Endometrial microvascular endothelial cells (primary cell): ENCODE data around the gene NKIRAS2. TPM values are rescaled to one million over a fixed set of nuclear protein-coding genes. Genes with fewer than 3 reads are reported as not detected.

ENCODE experiments used
- in situ Hi-C: cut with HindIII; loops from 2 replicates; pipeline ENCODE4 v1.10.0; 2017; ENCODE audit warnings: low sequenced_read_pairs, low pct_unique_long_range_greater_than_20kb; ENCODE audit errors: inconsistent ontology term
- total RNA-seq: library from RNA; depleted of rRNA; stranded (reverse); fragments of >200 nt; gene quantifications from one replicate; pipeline ENCODE4 v1.2.3, GENCODE V29; 2015; ENCODE audit errors: inconsistent ontology term

Gene NKIRAS2
- 60.0 TPM for total RNA-seq

DNA sequence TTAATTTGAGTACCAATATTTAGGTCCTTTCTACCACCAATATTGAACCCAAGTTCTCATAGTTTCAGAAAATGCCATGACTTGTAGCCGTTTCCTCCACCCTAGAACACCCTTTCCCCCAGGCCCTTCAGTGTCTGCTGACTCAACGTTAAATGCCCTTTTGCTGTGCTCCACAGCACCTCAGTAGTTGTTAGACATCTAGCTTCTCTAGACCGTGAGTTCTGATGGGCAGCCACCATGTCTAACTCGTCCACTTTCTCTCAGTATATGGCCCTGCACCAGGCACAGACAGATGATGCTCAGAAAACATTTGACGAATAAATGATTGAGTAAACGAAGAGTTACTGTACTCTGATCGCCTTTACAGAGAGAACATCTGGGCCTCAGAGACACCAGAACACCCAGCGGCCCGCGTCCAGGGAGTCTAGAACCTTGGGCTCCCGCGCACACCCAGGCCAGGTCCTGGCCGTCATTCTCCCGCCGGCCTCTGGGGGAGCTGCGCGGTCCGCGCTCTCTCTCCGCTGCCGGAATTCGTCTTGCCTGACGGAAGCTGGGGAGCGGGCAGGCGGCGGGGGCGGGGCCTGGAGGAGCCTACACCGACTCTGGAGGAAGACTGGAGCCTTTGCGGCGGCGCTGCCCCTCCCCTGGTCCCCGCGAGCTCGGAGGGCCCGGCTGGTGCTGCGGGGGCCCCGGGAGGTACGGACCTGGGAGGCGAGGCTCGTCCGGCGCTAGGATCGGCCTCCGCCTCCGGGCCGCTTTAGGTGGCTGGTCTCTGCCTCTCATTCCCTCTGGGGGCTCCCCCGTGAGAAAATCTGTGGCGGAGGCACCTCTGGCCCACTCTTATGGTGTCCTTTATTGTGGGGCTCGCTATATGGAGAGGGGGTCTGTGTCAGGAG lies at the start of gene NKIRAS2:
Gene NKIRAS2, plus strand, starts transcription at position 582 of the 896 bp plus-strand sequence. CDS start 1,488 bp downstream, outside the sequence.
- in situ Hi-C loops, result no loop called here

DNA sequence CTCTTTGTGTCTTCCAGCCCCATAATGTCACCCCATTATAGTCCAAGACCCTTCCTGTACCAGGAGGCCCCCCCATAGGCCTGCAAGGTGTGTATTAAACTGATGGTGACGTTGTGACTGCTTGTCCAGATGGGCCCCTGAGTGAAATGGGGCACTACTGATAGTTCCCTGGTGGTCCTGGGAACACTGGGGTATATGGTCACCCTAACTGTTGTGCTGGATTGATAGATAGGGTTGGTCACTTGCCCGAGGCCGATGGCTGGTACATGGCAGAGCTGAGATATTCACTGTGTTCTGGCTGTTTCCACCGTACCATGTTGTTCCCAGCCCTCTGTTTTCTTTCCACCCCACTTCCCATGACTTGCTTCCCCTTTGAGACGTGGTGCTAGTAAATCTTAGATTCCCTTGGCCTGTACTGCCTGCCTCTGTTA lies 49.0 kb upstream of the NKIRAS2 start:
- in situ Hi-C loops, result loop anchor here (25.0 kb wide), 1 partner anchor 141 kb away; the partner anchor contains the start of genes DHX58, HSPB9 and KAT2A

DNA sequence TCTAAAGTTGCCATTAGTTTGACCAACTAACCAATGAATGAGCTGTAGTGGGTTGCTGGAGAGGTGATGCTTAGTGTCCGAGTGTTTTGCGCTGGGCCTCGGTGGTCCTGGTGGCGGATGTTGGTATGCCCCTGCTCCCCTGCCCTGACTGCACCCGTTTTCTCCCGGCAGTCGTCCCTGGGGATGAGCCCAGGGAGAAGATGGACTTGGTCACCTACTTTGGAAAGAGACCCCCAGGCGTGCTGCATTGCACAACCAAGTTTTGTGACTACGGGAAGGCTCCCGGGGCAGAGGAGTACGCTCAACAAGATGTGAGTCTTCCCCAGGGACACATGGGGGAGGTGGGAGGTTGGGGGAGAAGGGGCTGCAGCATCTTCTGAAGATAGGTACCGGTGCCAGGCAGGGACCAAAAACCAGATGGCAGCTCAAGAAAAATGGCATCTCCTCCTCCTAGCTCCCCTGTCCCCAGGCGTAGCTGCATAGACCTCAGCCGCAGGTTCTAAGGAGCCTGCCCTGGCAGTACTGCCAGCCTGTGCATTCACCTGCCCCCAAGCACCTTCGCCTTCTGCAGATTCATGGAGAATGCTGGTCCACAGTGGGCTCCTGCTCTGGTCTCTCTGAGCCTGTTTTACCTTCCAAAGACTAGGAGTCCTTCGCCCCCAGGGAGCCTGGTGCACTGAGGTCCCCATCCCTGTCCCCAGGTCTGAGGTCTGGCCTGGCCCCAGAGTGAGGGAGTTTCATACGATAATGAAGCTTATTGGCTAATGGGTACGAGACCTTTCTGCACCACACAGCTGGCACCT lies 48.0 kb upstream of the NKIRAS2 start:
- in situ Hi-C loops, result loop anchor here (25.0 kb wide), 1 partner anchor 140 kb away; the partner anchor contains the start of genes DHX58, HSPB9 and KAT2A

DNA sequence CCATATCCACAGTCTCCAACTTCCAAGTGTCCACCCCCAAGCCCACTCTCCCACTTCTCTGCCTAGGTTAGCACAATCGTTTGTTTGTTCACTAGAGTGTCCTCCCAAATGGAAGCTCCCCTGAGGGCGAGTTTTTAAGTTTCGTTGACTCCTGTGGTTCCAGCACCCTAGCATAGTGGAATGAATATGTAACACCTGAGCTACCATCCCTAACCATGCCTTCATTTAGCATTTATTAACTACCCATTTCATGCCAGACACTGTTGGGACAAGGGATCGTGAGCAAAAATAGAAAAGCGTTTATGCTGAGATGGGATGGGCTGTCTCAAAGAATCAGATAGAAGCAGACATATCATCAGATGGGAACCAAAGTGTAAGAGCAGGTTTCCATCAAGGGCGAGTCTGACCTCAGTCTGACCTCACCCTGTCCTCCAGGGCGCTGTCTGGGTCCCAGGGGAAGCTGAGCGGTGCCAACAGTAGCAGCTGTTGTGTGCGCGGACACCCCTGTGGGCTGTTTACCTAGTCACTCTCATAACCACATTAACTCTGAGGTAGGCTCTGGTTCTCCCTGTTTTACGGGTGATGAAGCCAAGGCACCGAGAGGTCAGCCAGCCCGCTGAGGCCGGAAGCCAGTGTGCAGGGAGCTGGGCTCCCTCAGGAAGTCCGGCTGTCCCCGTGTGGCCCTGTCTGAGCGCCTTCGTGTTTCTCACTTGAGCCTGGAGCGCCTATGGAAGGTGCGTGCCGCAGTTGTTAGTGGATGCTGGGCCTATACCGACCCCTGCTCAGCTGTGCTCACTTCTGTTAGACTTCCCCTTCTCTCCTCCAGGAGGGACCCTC lies 47.1 kb upstream of the NKIRAS2 start:
- in situ Hi-C loops, result loop anchor here (25.0 kb wide), 1 partner anchor 140 kb away; the partner anchor contains the start of genes DHX58, HSPB9 and KAT2A

DNA sequence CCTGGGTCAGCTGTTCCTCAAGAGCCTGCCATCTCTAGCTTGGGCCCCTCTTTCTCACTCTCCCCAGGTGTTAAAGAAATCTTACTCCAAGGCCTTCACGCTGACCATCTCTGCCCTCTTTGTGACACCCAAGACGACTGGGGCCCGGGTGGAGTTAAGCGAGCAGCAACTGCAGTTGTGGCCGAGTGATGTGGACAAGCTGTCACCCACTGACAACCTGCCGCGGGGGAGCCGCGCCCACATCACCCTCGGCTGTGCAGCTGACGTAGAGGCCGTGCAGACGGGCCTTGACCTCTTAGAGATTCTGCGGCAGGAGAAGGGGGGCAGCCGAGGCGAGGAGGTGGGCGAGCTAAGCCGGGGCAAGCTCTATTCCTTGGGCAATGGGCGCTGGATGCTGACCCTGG lies 46.5 kb upstream of the NKIRAS2 start:
- in situ Hi-C loops, result loop anchor here (25.0 kb wide), 1 partner anchor 139 kb away; the partner anchor contains the start of genes DHX58, HSPB9 and KAT2A

DNA sequence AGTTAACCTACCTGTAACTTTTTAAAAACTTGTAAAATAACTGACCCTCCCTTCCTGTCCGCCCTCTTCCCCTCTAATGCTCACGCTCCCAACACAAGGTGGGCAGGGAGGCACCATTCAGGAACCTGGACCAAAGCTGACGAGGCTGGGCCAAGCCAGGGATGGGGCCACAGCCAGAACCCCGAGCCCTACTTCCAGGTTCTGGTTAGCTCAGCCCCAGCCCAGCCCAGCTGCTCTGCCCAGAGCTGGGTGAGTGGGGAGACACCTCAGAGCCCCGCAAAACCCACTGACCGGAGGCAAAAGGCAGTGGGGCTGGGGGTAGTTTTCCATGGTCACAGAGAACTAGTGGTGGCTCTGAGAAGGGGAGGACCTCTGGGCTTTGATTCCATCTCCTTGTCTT lies 45.9 kb upstream of the NKIRAS2 start:
- in situ Hi-C loops, result loop anchor here (25.0 kb wide), 1 partner anchor 138 kb away; the partner anchor contains the start of genes DHX58, HSPB9 and KAT2A

DNA sequence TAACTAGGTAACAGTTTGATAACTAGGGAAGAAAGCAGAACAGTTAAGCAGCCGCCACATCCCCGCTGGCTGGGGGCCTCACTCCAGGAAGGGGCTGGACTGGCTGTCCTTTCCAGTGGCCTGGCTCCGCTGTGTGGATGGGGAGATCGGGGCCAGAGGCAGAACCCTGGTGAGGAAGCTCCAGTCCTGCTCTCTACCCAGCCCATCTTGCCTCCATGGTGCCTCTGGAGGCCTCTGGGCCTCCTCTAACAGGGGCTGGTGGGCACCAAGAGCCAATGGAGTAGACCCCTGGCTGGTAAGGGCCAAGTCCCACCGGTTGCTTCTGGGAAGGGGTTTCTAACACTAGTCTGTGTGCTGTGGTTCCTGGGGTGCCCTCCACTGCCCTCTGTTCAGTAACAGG lies 45.2 kb upstream of the NKIRAS2 start:
- in situ Hi-C loops, result loop anchor here (25.0 kb wide), 1 partner anchor 138 kb away; the partner anchor contains the start of genes DHX58, HSPB9 and KAT2A

DNA sequence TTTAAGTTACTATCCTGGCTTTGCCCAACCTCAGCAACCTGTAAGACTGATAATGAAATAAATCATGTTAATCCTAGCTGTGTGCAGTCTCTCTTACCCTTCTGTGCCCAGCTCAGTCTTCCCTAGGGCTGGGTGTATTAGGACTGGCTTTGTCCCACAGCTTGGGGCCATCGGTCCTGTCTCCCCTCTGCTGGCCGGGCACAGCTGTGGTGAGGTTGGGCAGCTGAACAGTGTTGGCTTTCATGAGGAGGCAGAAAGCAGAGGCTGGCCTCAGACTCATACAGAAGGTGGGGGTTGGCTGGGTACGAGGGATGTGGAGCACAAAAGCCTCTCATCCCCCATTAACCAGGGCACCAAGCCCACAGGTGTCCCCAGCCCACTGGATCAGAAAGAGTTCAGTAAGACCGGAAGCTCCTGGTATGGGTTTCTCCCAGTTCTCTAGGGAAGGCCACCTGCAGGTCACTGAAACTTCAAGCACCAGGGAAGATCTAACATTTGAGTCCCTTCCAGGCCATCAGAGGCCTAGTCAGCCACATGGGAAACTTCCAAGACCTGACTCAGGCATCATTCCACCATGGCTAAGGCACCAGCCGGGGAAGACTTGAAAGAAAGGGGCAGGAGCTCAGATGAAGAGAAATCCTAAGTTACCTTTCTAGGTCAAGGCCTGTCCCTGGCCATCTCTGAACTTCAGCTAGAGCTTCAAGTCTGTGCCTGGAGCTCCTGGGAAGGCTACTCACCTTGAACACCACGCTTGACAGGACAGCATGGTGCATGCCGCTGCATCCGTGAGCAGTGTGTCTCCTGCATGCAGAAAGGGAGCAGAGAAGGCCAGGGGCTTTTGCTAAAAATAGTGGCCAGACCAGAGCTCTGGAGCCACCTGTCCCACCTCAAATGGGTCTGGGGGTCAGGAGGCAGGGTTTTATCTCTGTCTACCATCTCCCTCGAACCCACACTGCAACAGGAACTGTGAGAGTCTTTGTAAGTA lies 44.5 kb upstream of the NKIRAS2 start:
- in situ Hi-C loops, result no loop called here

DNA sequence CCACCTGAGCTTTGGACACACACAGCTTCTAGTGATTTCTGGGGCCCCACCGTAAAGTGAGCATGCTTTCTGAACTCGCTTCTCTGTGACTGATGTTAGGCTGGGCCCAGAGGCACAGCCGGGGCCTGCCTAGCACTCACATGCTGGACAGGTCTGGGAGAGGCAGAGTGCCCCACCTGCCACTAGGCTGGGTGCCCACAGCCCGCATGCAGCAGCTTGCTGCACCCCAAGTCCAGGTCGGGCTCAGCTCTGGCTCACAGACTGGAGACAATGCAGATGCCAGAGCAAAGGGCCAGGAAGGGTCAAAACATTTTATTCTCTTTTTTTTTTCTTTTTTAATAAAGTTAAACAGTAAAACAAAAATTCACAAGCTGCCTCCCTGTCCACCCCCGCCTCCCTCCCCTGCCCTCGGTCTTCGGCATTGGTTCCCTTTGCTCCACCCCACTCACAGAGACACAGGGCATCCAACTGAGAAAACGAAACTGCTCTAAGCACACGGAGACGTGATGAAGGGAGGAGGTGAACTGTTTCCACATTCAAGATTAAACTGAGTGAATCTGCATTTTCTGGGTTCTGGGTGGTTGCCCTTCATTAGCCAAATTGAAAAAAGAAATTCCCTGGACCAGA lies 43.6 kb upstream of the NKIRAS2 start:
- in situ Hi-C loops, result no loop called here

DNA sequence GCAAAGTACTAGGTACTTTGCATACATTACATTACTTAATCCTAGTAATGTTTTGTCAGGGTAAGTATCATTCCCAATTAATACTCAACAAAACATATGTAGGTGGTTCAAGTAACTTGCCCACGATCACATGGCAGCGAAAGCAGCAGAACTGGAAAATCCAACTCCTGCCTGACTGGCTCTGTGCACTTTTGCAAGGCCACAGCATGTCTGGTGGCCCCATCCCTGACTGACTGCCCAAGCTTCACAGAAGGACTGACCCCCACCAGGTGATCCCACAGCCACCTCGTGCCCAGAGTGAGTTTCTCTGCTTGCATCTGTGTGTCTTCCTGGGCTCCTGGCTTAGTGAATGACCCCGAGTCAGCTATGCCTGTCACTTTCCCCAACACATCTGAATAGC lies 41.9 kb upstream of the NKIRAS2 start:
- in situ Hi-C loops, result no loop called here

DNA sequence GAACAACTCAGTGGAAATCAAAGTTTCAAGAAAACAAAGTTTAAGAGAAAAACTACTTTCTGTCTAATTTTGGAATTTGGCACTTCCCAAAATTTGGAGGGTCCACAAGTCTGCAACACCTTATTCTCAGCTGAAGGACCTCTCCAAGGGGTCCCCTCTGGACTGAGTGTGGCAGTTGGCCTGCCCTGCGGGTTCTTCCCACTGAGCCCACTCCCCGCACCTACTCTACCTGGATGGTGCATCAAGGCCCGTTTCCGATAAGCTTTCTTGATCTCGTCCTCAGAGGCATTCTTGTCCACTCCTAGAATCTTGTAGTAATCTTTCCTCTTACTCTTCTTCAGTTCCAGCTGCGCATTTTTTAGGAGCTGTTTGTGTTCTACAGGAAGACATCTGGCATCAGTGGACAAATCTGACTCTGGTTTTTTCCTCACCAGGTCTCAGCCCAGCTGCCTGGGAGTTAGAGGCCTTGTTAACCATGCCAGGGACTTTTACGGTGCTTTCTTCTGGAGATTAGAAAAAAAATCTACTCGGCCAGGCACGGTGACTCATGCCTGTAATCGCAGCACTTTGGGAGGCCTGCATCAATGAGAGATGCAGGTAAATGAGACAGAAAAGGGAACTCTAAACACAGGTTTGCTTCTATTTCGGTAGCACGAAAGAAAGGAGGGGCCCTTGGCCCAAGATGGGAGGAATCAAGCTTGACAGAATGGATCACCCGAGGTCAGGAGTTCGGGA lies 37.7 kb upstream of the NKIRAS2 start:
- in situ Hi-C loops, result no loop called here

DNA sequence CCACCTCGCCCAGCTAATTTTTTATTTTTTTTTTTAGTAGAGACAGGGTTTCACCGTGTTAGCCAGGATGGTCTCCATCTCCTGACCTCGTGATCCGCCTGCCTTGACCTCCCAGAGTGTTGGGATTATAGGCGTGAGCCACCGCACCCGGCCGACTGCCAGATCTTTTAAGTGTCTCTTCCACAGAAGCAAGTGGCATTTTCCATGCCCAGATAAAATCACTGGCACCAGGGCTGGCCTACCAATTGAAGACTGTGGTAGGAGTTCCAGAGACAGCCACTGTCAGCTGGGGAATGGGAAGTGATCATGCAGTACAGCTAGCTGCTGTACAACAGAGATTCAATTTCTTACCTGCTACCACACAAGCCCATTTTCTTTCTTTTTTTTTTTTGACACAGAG lies 35.4 kb upstream of the NKIRAS2 start:
- in situ Hi-C loops, result no loop called here

DNA sequence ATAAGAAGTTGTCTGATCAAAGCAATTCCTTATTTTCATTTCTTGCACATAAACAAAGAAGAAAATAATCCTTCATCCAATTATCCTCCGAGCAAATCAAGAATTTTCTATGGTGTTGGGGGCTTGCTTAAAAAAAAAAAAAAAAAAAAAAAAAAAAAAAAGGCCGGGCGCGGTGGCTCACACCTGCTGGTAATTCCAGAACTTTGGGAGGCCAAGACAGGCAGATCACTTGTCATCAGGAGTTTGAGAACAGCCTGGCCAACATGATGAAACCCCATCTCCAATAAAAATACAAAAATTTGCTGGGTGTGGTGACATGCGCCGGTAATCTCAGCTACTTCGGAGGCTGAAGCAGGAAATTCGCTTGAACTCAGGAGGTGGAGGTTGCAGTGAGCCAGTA lies 34.0 kb upstream of the NKIRAS2 start:
- in situ Hi-C loops, result no loop called here

DNA sequence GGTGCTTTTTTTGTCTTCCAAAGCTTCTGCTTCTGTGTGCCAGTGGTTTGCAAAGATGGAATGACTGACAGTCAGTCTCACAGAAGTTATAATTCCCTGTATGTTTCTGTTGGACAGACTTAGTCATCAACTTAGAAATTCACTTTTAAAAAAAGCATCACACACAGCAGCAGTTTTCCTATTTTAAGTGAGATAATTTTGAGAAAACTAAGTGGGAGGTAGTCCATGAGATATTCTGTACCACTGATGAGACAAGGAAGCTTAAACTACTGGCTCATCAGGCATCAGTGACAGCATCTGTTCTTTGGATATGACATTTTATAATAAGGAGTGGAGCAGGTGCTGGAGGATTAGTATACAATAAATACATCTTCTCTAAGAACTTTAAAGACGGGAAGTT lies 33.3 kb upstream of the NKIRAS2 start:
- in situ Hi-C loops, result no loop called here

DNA sequence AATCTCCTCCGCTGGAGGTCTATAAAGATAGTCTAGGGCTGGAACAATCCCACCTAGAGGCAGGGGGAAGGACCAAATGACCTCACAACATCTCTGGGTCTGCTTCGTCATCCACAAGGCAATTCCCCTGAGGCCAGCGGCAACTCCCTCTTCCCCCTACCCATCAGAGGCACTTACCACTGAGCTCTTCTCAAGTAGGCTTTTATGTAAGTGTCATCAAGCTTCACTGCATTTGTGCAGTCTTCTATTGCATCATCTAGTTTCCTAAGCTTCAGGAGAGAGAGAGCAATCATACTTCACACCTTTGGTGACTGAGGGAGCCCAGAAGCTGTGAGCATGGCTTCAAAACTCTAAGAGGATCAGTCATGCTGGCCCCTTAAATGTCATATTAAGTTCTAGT lies 32.2 kb upstream of the NKIRAS2 start:
- in situ Hi-C loops, result no loop called here

DNA sequence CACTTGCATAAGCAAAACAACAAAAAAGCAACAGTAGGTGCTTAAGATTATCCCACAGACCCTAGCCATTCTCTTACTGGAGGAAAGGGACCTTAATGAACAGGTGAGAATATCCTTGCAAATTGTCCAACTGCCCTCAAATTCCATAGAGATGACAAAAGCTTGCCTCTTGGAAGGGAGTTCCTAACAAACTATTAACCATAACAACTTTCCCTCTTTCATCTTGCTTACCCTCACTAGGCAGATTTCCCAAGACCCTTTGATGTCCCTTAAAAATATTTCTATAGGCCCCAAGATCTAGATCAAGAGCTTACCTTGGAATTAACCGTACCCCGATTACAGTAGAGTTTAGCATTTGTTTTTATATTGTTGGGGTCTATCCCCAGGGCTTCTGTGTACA lies 31.5 kb upstream of the NKIRAS2 start:
- in situ Hi-C loops, result no loop called here
